Measurements from ENCODE around the gene ARL15. TPM values are rescaled to one million over a fixed set of nuclear protein-coding genes. Genes with fewer than 3 reads are reported as not detected.

The ARL15 gene
- total RNA-seq, 2 donors from 2014 or later, result 14.3 to 24.1 TPM

- H3K9me3 ChIP-seq, result peaks cover 0 to 4% (median 0%) of the 10 kb centered on the region in 3 donors
- TF ChIP-seq CTCF (IDR thresholded peaks at IDR 0.05) (no peak), POLR2A (IDR thresholded peaks at IDR 0.05) (no peak)
- H3K27ac ChIP-seq, result no peak overlapping the region
- no peak overlapping the region for H3K4me3 ChIP-seq
- no peaks in the 10 kb centered on the region for H3K27me3 ChIP-seq
- no peak for ATAC-seq
- intact Hi-C loops (cut with DNase I), result no loop called here
- no peaks in the 10 kb centered on the region for H3K4me1 ChIP-seq
- DNase-seq, result no peak
- 91 to 93% methylated on average over 3 of the region's 3 CpGs for WGBS, 2 donors
- H3K36me3 ChIP-seq (replicated peaks in 1 of 2; ENCODE audit: insufficient read depth in 1 of 2, low read depth in 2 of 2), result no peaks in the 10 kb centered on the region
Measured at GRCh38 chr5:54018438-54018837, 291.9 kb downstream of the ARL15 start.

DNA sequence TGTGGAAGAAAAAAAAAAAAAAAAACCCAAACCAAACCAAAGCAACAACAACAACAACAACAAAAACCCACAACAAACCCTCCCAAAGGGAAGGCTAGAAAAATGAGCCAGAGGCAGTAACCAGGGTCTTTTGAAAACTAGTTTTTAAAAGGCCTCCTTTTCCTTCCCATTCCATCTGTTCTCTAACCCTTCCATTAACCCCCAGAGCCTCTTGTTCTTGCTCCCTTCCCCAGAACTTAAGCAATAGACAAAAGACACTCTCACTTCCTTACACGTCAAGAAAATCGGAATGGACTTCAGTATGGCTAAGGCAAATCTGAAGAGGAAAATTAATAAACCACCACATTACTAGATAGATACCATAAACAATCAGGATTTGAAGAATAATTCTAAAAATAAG, 292.8 kb downstream of the ARL15 start:
- H3K9me3 ChIP-seq, result peaks cover 0 to 4% (median 0%) of the 10 kb centered on the region in 3 donors
- no peak for DNase-seq
- no peaks in the 10 kb centered on the region for H3K36me3 ChIP-seq (replicated peaks in 1 of 2; ENCODE audit: insufficient read depth in 1 of 2, low read depth in 2 of 2)
- TF ChIP-seq CTCF (IDR thresholded peaks at IDR 0.05) (no peak), POLR2A (IDR thresholded peaks at IDR 0.05) (no peak)
- intact Hi-C loops (cut with DNase I), result no loop called here
- no peak overlapping the region for H3K4me3 ChIP-seq
- no peak for ATAC-seq
- no peaks in the 10 kb centered on the region for H3K4me1 ChIP-seq
- 85 to 91% methylated on average over 2 of the region's 2 CpGs for WGBS, 2 donors
- no peak overlapping the region for H3K27ac ChIP-seq
- no peaks in the 10 kb centered on the region for H3K27me3 ChIP-seq

GRCh38 chr5:54013556-54014194, 296.7 kb downstream of the ARL15 start:
- H3K27ac ChIP-seq, result no peak overlapping the region
- no peaks in the 10 kb centered on the region for H3K27me3 ChIP-seq
- DNase-seq (peak in 2 of 4 donors; percentile 11 to 18), ATAC-seq (no peak)
- H3K36me3 ChIP-seq (replicated peaks in 1 of 2; ENCODE audit: insufficient read depth in 1 of 2, low read depth in 2 of 2), result no peaks in the 10 kb centered on the region
- TF ChIP-seq POLR2A (IDR thresholded peaks at IDR 0.05), result no peak
- no peak for TF ChIP-seq CTCF (IDR thresholded peaks at IDR 0.05)
- intact Hi-C loops (cut with DNase I), result no loop called here
- H3K4me1 ChIP-seq, result peaks cover 2% of the 10 kb centered on the region
- peaks cover 0 to 4% (median 0%) of the 10 kb centered on the region in 3 donors for H3K9me3 ChIP-seq
- no peak overlapping the region for H3K4me3 ChIP-seq

GRCh38 chr5:54009828-54010227, 300.5 kb downstream of the ARL15 start:
- WGBS, 2 donors, result 90 to 91% methylated on average over 2 of the region's 2 CpGs
- TF ChIP-seq POLR2A (IDR thresholded peaks at IDR 0.05) (no peak), CTCF (IDR thresholded peaks at IDR 0.05) (no peak)
- DNase-seq, result no peak
- Histone ChIP-seq H3K27me3 (no peaks in the 10 kb centered on the region), H3K9me3 (peaks cover 0 to 2% (median 0%) of the 10 kb centered on the region in 3 donors), H3K36me3 (replicated peaks in 1 of 2; ENCODE audit: insufficient read depth in 1 of 2, low read depth in 2 of 2) (no peaks in the 10 kb centered on the region), H3K4me3 (no peak overlapping the region), H3K4me1 (peaks cover 14% of the 10 kb centered on the region), H3K27ac (no peak overlapping the region)
- intact Hi-C loops (cut with DNase I), result no loop called here
- no peak for ATAC-seq

GRCh38 chr5:54009357-54009756, 301.0 kb downstream of the ARL15 start:
- TF ChIP-seq CTCF (IDR thresholded peaks at IDR 0.05), result no peak
- TF ChIP-seq POLR2A (IDR thresholded peaks at IDR 0.05), result no peak
- Histone ChIP-seq H3K27ac (no peak overlapping the region), H3K36me3 (replicated peaks in 1 of 2; ENCODE audit: insufficient read depth in 1 of 2, low read depth in 2 of 2) (no peaks in the 10 kb centered on the region), H3K27me3 (no peaks in the 10 kb centered on the region), H3K9me3 (no peaks in the 10 kb centered on the region), H3K4me1 (peaks cover 14% of the 10 kb centered on the region), H3K4me3 (no peak overlapping the region)
- DNase-seq, result no peak
- no peak for ATAC-seq
- WGBS, 2 donors, result 88 to 100% methylated on average over 1 of the region's 1 CpG
- intact Hi-C loops (cut with DNase I), result no loop called here
